GM12878 (cell line): Measurements from ENCODE around the gene BCR. TPM values are rescaled to one million over a fixed set of nuclear protein-coding genes. Genes with fewer than 3 reads are reported as not detected.

Source experiments
- ATAC-seq: fragments of 200-7000 bp; cut with Tn5 transposase; 3 replicates; pipeline ENCODE4 v1.9.1; 2020; ENCODE audit warnings: mild to moderate bottlenecking, moderate library complexity
- BruUV-seq: library from RNA; stranded (reverse); fragments of 400-500 nt; replicated peaks from 2 replicates; lab custom pipeline; 2021; lab: Mats Ljungman, UMichigan
- CTCF ChIA-PET: fragments of 300-600 bp; sonication (Branson Sonifier 250); formaldehyde crosslinking; extraction: SDS; loops from one replicate; lab custom pipeline; 2021; ENCODE audit warnings: inconsistent platforms; lab: Yijun Ruan, JAX
- POLR2A ChIA-PET: fragments of 350-600 bp; formaldehyde crosslinking; extraction: SDS; loops from one replicate; lab custom pipeline; 2021; ENCODE audit warnings: inconsistent platforms; lab: Charles Lee
- RAD21 ChIA-PET: fragments of 300-600 bp; sonication (Branson Sonifier 250); formaldehyde crosslinking; loops from one replicate; lab custom pipeline; 2023; ENCODE audit warnings: antibody characterized with exemption; ENCODE audit not compliant: unreplicated experiment; lab: Charles Lee
- SMC1A ChIA-PET: fragments of 300-600 bp; sonication (Branson Sonifier 250); formaldehyde crosslinking; loops from one replicate; lab custom pipeline; 2023; ENCODE audit not compliant: unreplicated experiment, uncharacterized antibody; lab: Charles Lee
- DNase-seq: peaks from one replicate; pipeline ENCODE4 v3.0.0-alpha.2; 2011; ENCODE audit warnings: low read depth, low spot score
- FAIRE-seq: peaks from 3 replicates; lab custom pipeline; 2011; peaks lifted over from hg19 to GRCh38; lab: Jason Lieb, UNC
- H2AFZ ChIP-seq: 2 replicates; pipeline ENCODE4 v1.6.0; 2011; ENCODE audit warnings: low read depth, low read length, control low read depth; ENCODE audit not compliant: control insufficient read depth
- H3K27ac ChIP-seq: 2 replicates; pipeline ENCODE4 v1.5.1; 2011; ENCODE audit warnings: control low read depth; ENCODE audit not compliant: control insufficient read depth, insufficient read depth
- H3K27me3 ChIP-seq, 2 experiments: replicated peaks in 1 of 2; 2 replicates each; pipeline versions ENCODE4 v1.6.0 to v1.6.1; 2011; ENCODE audit warnings: low read length in 1 of 2; ENCODE audit not compliant: control insufficient read depth in 2 of 2, insufficient read depth in 2 of 2
- H3K36me3 ChIP-seq, 2 experiments: 2 replicates each; pipeline ENCODE4 v1.5.1; 2011; ENCODE audit warnings: low read length in 1 of 2; ENCODE audit not compliant: control insufficient read depth in 2 of 2, insufficient read depth in 2 of 2
- H3K4me1 ChIP-seq: 2 replicates; pipeline ENCODE4 v1.6.1; 2011; ENCODE audit warnings: mild to moderate bottlenecking, low read length, moderate library complexity, mixed read lengths; ENCODE audit not compliant: control insufficient read depth, insufficient read depth
- H3K4me2 ChIP-seq: 2 replicates; pipeline ENCODE4 v1.6.0; 2011; ENCODE audit warnings: control low read depth; ENCODE audit not compliant: control insufficient read depth, insufficient read depth
- H3K4me3 ChIP-seq: fragments of 200-600 bp; sonication (generic); 2 replicates; pipeline ENCODE4 v1.5.1; 2016
- H3K79me2 ChIP-seq: 2 replicates; pipeline ENCODE4 v1.6.0; 2011; ENCODE audit warnings: low read length; ENCODE audit not compliant: control insufficient read depth, insufficient read depth
- H3K9ac ChIP-seq: 2 replicates; pipeline ENCODE4 v1.8.0; 2011; ENCODE audit warnings: low read length, control low read depth, mixed read lengths; ENCODE audit not compliant: control insufficient read depth, insufficient read depth
- H3K9me3 ChIP-seq: replicated peaks from 3 replicates; pipeline ENCODE4 v1.5.1; 2011; ENCODE audit warnings: mild to moderate bottlenecking, low read length; ENCODE audit not compliant: control insufficient read depth, insufficient read depth
- H4K20me1 ChIP-seq: 2 replicates; pipeline ENCODE4 v1.6.0; 2011; ENCODE audit not compliant: control insufficient read depth, insufficient read depth
- ATF2 ChIP-seq: IDR thresholded peaks from 2 replicates; pipeline ENCODE4 v1.6.1; 2012; ENCODE audit warnings: low read length, inconsistent platforms
- ATF7 ChIP-seq: fragments of 450-650 bp; IDR thresholded peaks from 2 replicates; pipeline ENCODE4 v1.6.1; 2016; ENCODE audit warnings: low read depth, mild to moderate bottlenecking
- BCL11A ChIP-seq: IDR thresholded peaks from 2 replicates; pipeline ENCODE4 v1.6.1; 2011; ENCODE audit warnings: low read depth, low read length
- CBFB ChIP-seq: IDR thresholded peaks from 2 replicates; pipeline ENCODE4 v1.6.1; 2016; ENCODE audit warnings: antibody characterized with exemption, low read depth
- CBX5 ChIP-seq: sonication (generic); IDR thresholded peaks from 2 replicates; pipeline ENCODE4 v1.6.1; 2016; ENCODE audit warnings: low read depth, moderate library complexity, mild to moderate bottlenecking, inconsistent platforms
- CHD1 ChIP-seq: IDR thresholded peaks from 2 replicates; pipeline ENCODE4 v1.6.1; 2012; ENCODE audit warnings: low read depth, low read length, improper control_type of control experiment
- KAT2A ChIP-seq: conservative IDR thresholded peaks from 2 replicates; pipeline ENCODE4 v1.6.1; 2011; ENCODE audit warnings: low read depth, low read length; ENCODE audit not compliant: control insufficient read depth
- MAX ChIP-seq: IDR thresholded peaks from 2 replicates; pipeline ENCODE4 v1.6.1; 2012; ENCODE audit warnings: low read depth, low read length, improper control_type of control experiment
- MTA3 ChIP-seq: IDR thresholded peaks from 2 replicates; pipeline ENCODE4 v1.6.1; 2012; ENCODE audit warnings: low read length, inconsistent platforms, borderline replicate concordance
- NFXL1 ChIP-seq: fragments of 450-650 bp; IDR thresholded peaks from 2 replicates; pipeline ENCODE4 v1.6.1; 2017; ENCODE audit warnings: antibody characterized with exemption, mild to moderate bottlenecking, borderline replicate concordance
- RB1 ChIP-seq: fragments of 450-650 bp; formaldehyde crosslinking; IDR thresholded peaks from 2 replicates; pipeline ENCODE4 v1.6.1; 2017; ENCODE audit warnings: mild to moderate bottlenecking, borderline replicate concordance
- SIN3A ChIP-seq: IDR thresholded peaks from 2 replicates; pipeline ENCODE4 v1.6.1; 2012; ENCODE audit warnings: low read depth, low read length, improper control_type of control experiment
- SMAD5 ChIP-seq: IDR thresholded peaks from 2 replicates; pipeline ENCODE4 v1.6.1; 2016; ENCODE audit warnings: antibody characterized with exemption, low read depth
- SP1 ChIP-seq: IDR thresholded peaks from one replicate; pipeline ENCODE4 v1.6.1; 2011; ENCODE audit warnings: low read depth, low read length
- SREBF2 ChIP-seq: IDR thresholded peaks from 2 replicates; pipeline ENCODE4 v1.6.1; 2012; ENCODE audit warnings: mild to moderate bottlenecking, low read length
- TARDBP ChIP-seq: IDR thresholded peaks from 2 replicates; pipeline ENCODE4 v1.6.1; 2016; ENCODE audit warnings: borderline replicate concordance
- WGBS: methylation state at CpG from one replicate; pipeline ENCODE4 v1.1.6; 2016; ENCODE audit warnings: low lambda C conversion rate; ENCODE audit not compliant: insufficient replicate concordance, insufficient coverage; ENCODE audit errors: missing lambda C conversion rate; 5-methylcytosine and 5-hydroxymethylcytosine counted together
- in situ Hi-C: fragments of 300-500 bp; cut with MboI; formaldehyde crosslinking; loops from 9 replicates; pipeline ENCODE4 v1.14.3; 2018; ENCODE audit warnings: mixed read lengths
- intact Hi-C: fragments of 100-400 bp; cut with micrococcal nuclease; formaldehyde crosslinking; loops from one replicate; pipeline ENCODE4 v1.14.2; 2022; ENCODE audit not compliant: unreplicated experiment
- polyA plus RNA-seq, 11 experiments: library from polyadenylated mRNA; depleted of rRNA in 4 of 11; unstranded in 6 of 11; stranded (reverse) in 5 of 11; fragments of >200 nt; fragmentation: Nextera tagmentation in 4 of 11; fragmentation: Illumina TruSeq in 1 of 11; extraction: Ambion mirVana in 4 of 11; extraction: Trizol in 1 of 11; gene quantifications; 1 replicate in 1 of 11; 2 replicates in 10 of 11; pipeline versions ENCODE4 v1.2.1 to v1.2.3, GENCODE V29; 2011 to 2016; ENCODE audit warnings: inconsistent platforms in 2 of 11, missing spikeins in 2 of 11, low read depth in 1 of 11
- total RNA-seq, 4 experiments: library from RNA; depleted of rRNA in 3 of 4; stranded (reverse); fragments of >200 nt in 3 of 4; fragmentation: Illumina TruSeq in 1 of 4; extraction: Trizol in 1 of 4; gene quantifications; 2 replicates each; pipeline versions ENCODE4 v1.2.1 to v1.2.3, GENCODE V29; 2013 to 2021
- TF ChIP-seq, protein P1 (sequence below): IDR thresholded peaks from 2 replicates; pipeline ENCODE4 v1.6.1; 2011; ENCODE audit warnings: low read depth, low read length, improper control_type of control experiment, borderline replicate concordance
- TF ChIP-seq, protein P2 (sequence below): fragments of 150-350 bp; IDR thresholded peaks from 2 replicates; pipeline ENCODE4 v1.6.1; 2014; ENCODE audit warnings: mild to moderate bottlenecking, low read depth, low read length

The BCR gene
- total and polyA plus RNA-seq, 10 of the 15 experiments (the other 5 are each of a cell fraction or from before 2014, with no cell fraction given) = 1.7 to 64.7 (median 18.4) TPM

DNA sequence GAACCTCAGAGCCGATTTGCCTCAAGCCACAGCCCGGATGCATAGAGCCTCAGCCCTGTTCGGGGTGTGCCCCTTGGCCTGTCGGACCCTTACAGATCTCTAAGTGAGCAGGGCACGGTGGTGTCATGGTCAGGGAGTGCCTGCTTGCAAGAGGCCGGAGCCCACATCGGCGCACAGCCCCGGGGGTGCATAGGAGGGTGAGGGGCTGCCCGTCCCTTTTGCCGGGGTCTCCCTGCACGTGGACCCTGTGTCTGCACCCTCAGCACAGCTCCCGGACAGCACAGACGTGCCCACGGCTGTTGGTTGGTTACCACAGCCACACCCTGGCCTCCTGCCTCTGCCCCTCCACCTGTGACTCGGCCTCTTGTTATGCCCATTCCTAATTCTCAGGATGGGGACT, 28.5 kb upstream of the BCR start (continued):
- no peak for TF ChIP-seq SIN3A
- TF ChIP-seq, protein P1, sequence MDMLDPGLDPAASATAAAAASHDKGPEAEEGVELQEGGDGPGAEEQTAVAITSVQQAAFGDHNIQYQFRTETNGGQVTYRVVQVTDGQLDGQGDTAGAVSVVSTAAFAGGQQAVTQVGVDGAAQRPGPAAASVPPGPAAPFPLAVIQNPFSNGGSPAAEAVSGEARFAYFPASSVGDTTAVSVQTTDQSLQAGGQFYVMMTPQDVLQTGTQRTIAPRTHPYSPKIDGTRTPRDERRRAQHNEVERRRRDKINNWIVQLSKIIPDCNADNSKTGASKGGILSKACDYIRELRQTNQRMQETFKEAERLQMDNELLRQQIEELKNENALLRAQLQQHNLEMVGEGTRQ = no peak

GRCh38 chr22:23152238-23153114, 27.8 kb upstream of the BCR start:
- Histone ChIP-seq H3K4me2 (peak overlapping the region; percentile 38; the same call in 1 of the 2 replicates), H3K9ac (peak overlapping the region; percentile 17; the same call in 1 of the 2 replicates), H3K27ac (0 out of 2 replicates have a peak overlapping the region, but pooled peaks have one; percentile 24), H3K79me2 (no peaks in the 10 kb centered on the region), H3K27me3 (no peaks in the 10 kb centered on the region), H3K4me1 (peaks cover 12% of the 10 kb centered on the region), H3K9me3 (no peaks in the 10 kb centered on the region), H3K4me3 (peak overlapping the region; percentile 5; the same call in 1 of the 2 replicates), H4K20me1 (no peaks in the 10 kb centered on the region), H2AFZ (peak overlapping the region; percentile 89), H3K36me3 (no peaks in the 10 kb centered on the region)
- in situ Hi-C loops = no loop called here
- ChIA-PET RAD21 (interaction anchor here (0.6 kb wide), 1 partner anchor 12 kb away, joined by 3 read pairs; no protein-coding TSS in a partner anchor), SMC1A (interaction anchor here (1.3 to 1.4 kb wide), 2 partner anchors 14 to 193 kb away, joined by 5 read pairs; no protein-coding TSS in a partner anchor), CTCF (interaction anchor here (0.9 to 1.9 kb wide), 5 partner anchors 9 to 138 kb away, joined by 3 to 4 read pairs (median 3); no protein-coding TSS in a partner anchor), POLR2A (interaction anchor here (1.0 kb wide), 1 partner anchor 12 kb away, joined by 4 read pairs; no protein-coding TSS in a partner anchor)
- 34% methylated on average over 18 of the region's 19 CpGs for WGBS
- intact Hi-C loops = no loop called here
- FAIRE-seq = peak; percentile 57
- no peak for DNase-seq
- ATAC-seq = peak; percentile 66
- no TSS peak for BruUV-seq
- no peak for TF ChIP-seq ATF7
- no peak for TF ChIP-seq CBX5
- no peak for TF ChIP-seq NFXL1
- TF ChIP-seq CBFB = no peak
- TF ChIP-seq CHD1 = no peak
- TF ChIP-seq SP1 = no peak
- TF ChIP-seq ATF2 = no peak
- no peak for TF ChIP-seq MAX
- TF ChIP-seq, protein P2, sequence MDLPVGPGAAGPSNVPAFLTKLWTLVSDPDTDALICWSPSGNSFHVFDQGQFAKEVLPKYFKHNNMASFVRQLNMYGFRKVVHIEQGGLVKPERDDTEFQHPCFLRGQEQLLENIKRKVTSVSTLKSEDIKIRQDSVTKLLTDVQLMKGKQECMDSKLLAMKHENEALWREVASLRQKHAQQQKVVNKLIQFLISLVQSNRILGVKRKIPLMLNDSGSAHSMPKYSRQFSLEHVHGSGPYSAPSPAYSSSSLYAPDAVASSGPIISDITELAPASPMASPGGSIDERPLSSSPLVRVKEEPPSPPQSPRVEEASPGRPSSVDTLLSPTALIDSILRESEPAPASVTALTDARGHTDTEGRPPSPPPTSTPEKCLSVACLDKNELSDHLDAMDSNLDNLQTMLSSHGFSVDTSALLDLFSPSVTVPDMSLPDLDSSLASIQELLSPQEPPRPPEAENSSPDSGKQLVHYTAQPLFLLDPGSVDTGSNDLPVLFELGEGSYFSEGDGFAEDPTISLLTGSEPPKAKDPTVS = no peak
- no peak for TF ChIP-seq BCL11A
- no peak for TF ChIP-seq MTA3
- TF ChIP-seq SMAD5 = no peak
- TF ChIP-seq TARDBP = no peak
- no peak for TF ChIP-seq KAT2A
- TF ChIP-seq SREBF2 = no peak
- no peak for TF ChIP-seq RB1
